HepG2 (cell line): ENCODE results near the gene KRTAP12-2. TPM values are rescaled to one million over a fixed set of nuclear protein-coding genes. Genes with fewer than 3 reads are reported as not detected.
A peak's percentile ranks its signal among the peaks of the same experiment; 100 is the strongest.

Source experiments
- ATRX ChIP-seq: sonication (generic); formaldehyde crosslinking; IDR thresholded peaks from 2 replicates; pipeline ENCODE4 v1.4.0; 2020; ENCODE audit warnings: missing genetic modification reagents, borderline replicate concordance
- CENPBD1 ChIP-seq: sonication (generic); formaldehyde crosslinking; IDR thresholded peaks from 2 replicates; pipeline ENCODE4 v1.8.0; 2022; ENCODE audit warnings: missing genetic modification reagents, low read depth, mild to moderate bottlenecking, borderline replicate concordance
- E2F1 ChIP-seq: sonication (generic); formaldehyde crosslinking; IDR thresholded peaks from 2 replicates; pipeline ENCODE4 v1.5.0; 2020; ENCODE audit warnings: missing genetic modification reagents
- FOXA3 ChIP-seq: IDR thresholded peaks from 2 replicates; pipeline ENCODE4 v1.6.1; 2016; ENCODE audit warnings: missing genetic modification reagents, missing compliant biosample characterization
- HDAC1 ChIP-seq: sonication (generic); formaldehyde crosslinking; IDR thresholded peaks from 2 replicates; pipeline ENCODE4 v1.5.1; 2020; ENCODE audit warnings: mild to moderate bottlenecking, missing genetic modification reagents
- HDAC2 ChIP-seq: sonication (generic); formaldehyde crosslinking; IDR thresholded peaks from 2 replicates; pipeline ENCODE4 v1.4.0; 2020; ENCODE audit warnings: missing genetic modification reagents
- HNRNPLL ChIP-seq: fragments of 200-400 bp; formaldehyde crosslinking; IDR thresholded peaks from 2 replicates; pipeline ENCODE4 v1.6.1; 2017; ENCODE audit warnings: mild to moderate bottlenecking, low read depth, low read length; ENCODE audit not compliant: poor library complexity, severe bottlenecking
- MXD4 ChIP-seq: IDR thresholded peaks from 2 replicates; pipeline ENCODE4 v1.6.1; 2016; ENCODE audit warnings: mild to moderate bottlenecking, missing biosample characterization, missing genetic modification reagents
- PATZ1 ChIP-seq: sonication (generic); formaldehyde crosslinking; IDR thresholded peaks from 2 replicates; pipeline ENCODE4 v1.4.0; 2020; ENCODE audit warnings: missing genetic modification reagents
- PHF21A ChIP-seq: sonication (generic); formaldehyde crosslinking; IDR thresholded peaks from 2 replicates; pipeline ENCODE4 v1.5.0; 2020; ENCODE audit warnings: mild to moderate bottlenecking, missing genetic modification reagents
- ZBTB39 ChIP-seq: sonication (generic); formaldehyde crosslinking; IDR thresholded peaks from 2 replicates; pipeline ENCODE4 v1.5.0; 2020; ENCODE audit warnings: missing genetic modification reagents
- ZFX ChIP-seq: sonication (generic); formaldehyde crosslinking; IDR thresholded peaks from 2 replicates; pipeline ENCODE4 v1.4.0; 2020; ENCODE audit warnings: mild to moderate bottlenecking, low read depth, missing genetic modification reagents, moderate library complexity
- ZNF282 ChIP-seq: fragments of 450-650 bp; IDR thresholded peaks from 2 replicates; pipeline ENCODE4 v1.6.1; 2018; ENCODE audit not compliant: partially characterized antibody
- ZNF567 ChIP-seq: sonication (generic); formaldehyde crosslinking; IDR thresholded peaks from 2 replicates; pipeline ENCODE4 v1.8.1; 2023; ENCODE audit warnings: mild to moderate bottlenecking, missing genetic modification reagents, borderline replicate concordance
- ZNF644 ChIP-seq: IDR thresholded peaks from 2 replicates; pipeline ENCODE4 v1.6.1; 2016; ENCODE audit warnings: low read depth
- ZNF777 ChIP-seq: sonication (generic); formaldehyde crosslinking; IDR thresholded peaks from 2 replicates; pipeline ENCODE4 v1.4.0; 2020; ENCODE audit warnings: missing genetic modification reagents
- ZNF781 ChIP-seq: sonication (generic); formaldehyde crosslinking; IDR thresholded peaks from 2 replicates; pipeline ENCODE4 v1.5.1; 2020; ENCODE audit warnings: borderline replicate concordance, mild to moderate bottlenecking, missing genetic modification reagents; ENCODE audit errors: not compliant biosample characterization
- ZNF788 ChIP-seq: sonication (generic); formaldehyde crosslinking; IDR thresholded peaks from 2 replicates; pipeline ENCODE4 v1.5.0; 2020; ENCODE audit warnings: mild to moderate bottlenecking, missing genetic modification reagents, borderline replicate concordance
- ZNF839 ChIP-seq: sonication (generic); formaldehyde crosslinking; IDR thresholded peaks from 2 replicates; pipeline ENCODE4 v1.4.0; 2020; ENCODE audit warnings: missing genetic modification reagents, mild to moderate bottlenecking, borderline replicate concordance
- ZNF850 ChIP-seq: sonication (generic); formaldehyde crosslinking; conservative IDR thresholded peaks from 2 replicates; pipeline ENCODE4 v1.9.0; 2021; ENCODE audit warnings: mild to moderate bottlenecking, missing genetic modification reagents
- ZSCAN31 ChIP-seq: sonication (generic); formaldehyde crosslinking; IDR thresholded peaks from 2 replicates; pipeline ENCODE4 v1.5.0; 2020; ENCODE audit warnings: low read depth, mild to moderate bottlenecking, missing genetic modification reagents
- polyA plus RNA-seq, 8 experiments: library from polyadenylated mRNA; depleted of rRNA in 3 of 8; stranded (reverse) in 7 of 8; unstranded in 1 of 8; fragments of >200 nt; fragmentation: Illumina TruSeq in 4 of 8; extraction: Trizol in 4 of 8; gene quantifications; 2 replicates each; pipeline versions ENCODE4 v1.2.1 to v1.2.3, GENCODE V29; 2011 to 2016; ENCODE audit warnings: low read depth in 4 of 8, missing spikeins in 1 of 8, mixed read lengths in 1 of 8; ENCODE audit not compliant: insufficient read depth in 1 of 8
- total RNA-seq, 5 experiments: library from RNA; depleted of rRNA; stranded (reverse); fragments of >200 nt; fragmentation: Illumina TruSeq; extraction: Trizol; gene quantifications; 2 replicates each; pipeline ENCODE4 v1.2.3, GENCODE V29; 2016; ENCODE audit warnings: low read depth in 1 of 5

Gene KRTAP12-2
- total and polyA plus RNA-seq, 2 of the 13 experiments (the other 11 are each of a cell fraction or from before 2014, with no cell fraction given) = not detected

GRCh38 chr21:44697811-44698734 lies 31.3 kb upstream of the KRTAP12-2 start (continued):
- TF ChIP-seq ZNF282 (no peak), PHF21A (peak; percentile 32; the same call in 1 of the 2 replicates), ZFX (CRISPR knock-in tag) (peak; percentile 77), ZNF777 (0 out of 2 replicates have a peak, but pooled peaks have one; percentile 24), ZNF839 (CRISPR knock-in tag) (0 out of 2 replicates have a peak, but pooled peaks have one; percentile 82), HDAC2 (CRISPR knock-in tag) (peak; percentile 32; the same call in 1 of the 2 replicates), HDAC1 (peak; percentile 49), ZBTB39 (CRISPR knock-in tag) (no peak), MXD4 (peak; percentile 59; the same call in 1 of the 2 replicates), CENPBD1 (no peak), PATZ1 (CRISPR knock-in tag) (peak; percentile 47; the same call in 1 of the 2 replicates), ZNF788 (CRISPR knock-in tag) (0 out of 2 replicates have a peak, but pooled peaks have one; percentile 32), ZSCAN31 (CRISPR knock-in tag) (peak; percentile 30; the same call in 1 of the 2 replicates), ZNF644 (CRISPR knock-in tag) (peak; percentile 52; the same call in 1 of the 2 replicates), ATRX (no peak), ZNF850 (CRISPR knock-in tag) (peak; percentile 78; the same call in 1 of the 2 replicates), FOXA3 (CRISPR knock-in tag) (0 out of 2 replicates have a peak, but pooled peaks have one; percentile 38), E2F1 (CRISPR knock-in tag) (0 out of 2 replicates have a peak, but pooled peaks have one; percentile 31), HNRNPLL (peak; percentile 40), ZNF567 (no peak), ZNF781 (CRISPR knock-in tag) (peak; percentile 29)
